Immature natural killer cell (primary cell): ENCODE measurements around the gene ZGPAT. TPM values are rescaled to one million over a fixed set of nuclear protein-coding genes. Genes with fewer than 3 reads are reported as not detected.
"Not testable (repeated sequence)": the region's sequence is repeated elsewhere in the genome, so short reads cannot be mapped to it uniquely, and the experiment has no call there.

Source experiments
- DNase-seq, 3 donors: peaks; one replicate each; pipeline ENCODE4 v3.0.0; 2022; ENCODE audit warnings: mixed read lengths in 1 of 3
- H3K27ac Mint-ChIP-seq, 6 donors: one replicate each; pipeline ENCODE4 v1.8.0; 2020; ENCODE audit warnings: mixed read lengths in 6 of 6, mild to moderate bottlenecking in 5 of 6, inconsistent platforms in 4 of 6, moderate library complexity in 3 of 6
- H3K27me3 Mint-ChIP-seq, 3 donors: one replicate each; pipeline ENCODE4 v1.8.0; 2020 to 2021; ENCODE audit warnings: low read depth in 3 of 3, mild to moderate bottlenecking in 3 of 3, mixed read lengths in 3 of 3, moderate library complexity in 3 of 3, inconsistent platforms in 1 of 3
- H3K36me3 Mint-ChIP-seq, 3 donors: one replicate each; pipeline ENCODE4 v1.8.0; 2020; ENCODE audit warnings: mixed read lengths in 3 of 3, inconsistent platforms in 2 of 3, mild to moderate bottlenecking in 2 of 3
- H3K4me1 Mint-ChIP-seq, 2 donors: one replicate each; pipeline ENCODE4 v1.8.0; 2020; ENCODE audit warnings: inconsistent platforms in 2 of 2, mild to moderate bottlenecking in 2 of 2, mixed read lengths in 2 of 2, moderate library complexity in 1 of 2
- H3K4me3 Mint-ChIP-seq, 5 donors: one replicate each; pipeline ENCODE4 v1.8.0; 2020; ENCODE audit warnings: mild to moderate bottlenecking in 5 of 5, mixed read lengths in 5 of 5, inconsistent platforms in 3 of 5, moderate library complexity in 3 of 5
- H3K9me3 Mint-ChIP-seq, 6 donors: one replicate each; pipeline ENCODE4 v1.8.0; 2020; ENCODE audit warnings: mild to moderate bottlenecking in 6 of 6, mixed read lengths in 6 of 6, inconsistent platforms in 4 of 6, moderate library complexity in 3 of 6
- polyA plus RNA-seq, 3 donors: library from polyadenylated mRNA; unstranded; fragments of 300-500 nt; fragmentation: Illumina TruSeq; gene quantifications; one replicate each; pipeline ENCODE4 v1.2.3, GENCODE V29; 2021

ZGPAT gene
- polyA plus RNA-seq, 3 donors from 2014 or later = 26.6 to 64.1 (median 33.9) TPM

GRCh38 chr20:63665708-63666107, 42.1 kb upstream of the ZGPAT start:
- Mint-ChIP-seq H3K27me3 (peaks cover 0 to 4% (median 2%) of the 10 kb centered on the region in 3 donors), H3K4me3 (no peak overlapping the region), H3K9me3 (no peaks in the 10 kb centered on the region), H3K27ac (no peak overlapping the region), H3K36me3 (peaks cover 4 to 15% (median 6%) of the 10 kb centered on the region in 3 donors), H3K4me1 (peaks cover 0 to 2% of the 10 kb centered on the region in 2 donors)
- no peak for DNase-seq

- Mint-ChIP-seq H3K36me3 (peaks cover 3 to 15% (median 4%) of the 10 kb centered on the region in 3 donors), H3K4me3 (no peak overlapping the region), H3K4me1 (peaks cover 0 to 1% of the 10 kb centered on the region in 2 donors), H3K9me3 (no peaks in the 10 kb centered on the region), H3K27me3 (peaks cover 0 to 4% (median 4%) of the 10 kb centered on the region in 3 donors), H3K27ac (no peak overlapping the region)
- no peak for DNase-seq
These were observed 40.0 kb upstream of the ZGPAT start for GRCh38 chr20:63667858-63668257.

- H3K27me3 Mint-ChIP-seq = peaks cover 0 to 4% (median 4%) of the 10 kb centered on the region in 3 donors
- H3K4me3 Mint-ChIP-seq = no peak overlapping the region
- H3K27ac Mint-ChIP-seq = peak overlapping the region in 1 of 6 donors; percentile 29
These were observed 39.5 kb upstream of the ZGPAT start for GRCh38 chr20:63668351-63668750.

GRCh38 chr20:63671695-63672094, 36.1 kb upstream of the ZGPAT start:
- peaks cover 4 to 15% (median 7%) of the 10 kb centered on the region in 3 donors for H3K36me3 Mint-ChIP-seq
- DNase-seq, H3K27me3 Mint-ChIP-seq, H3K9me3 Mint-ChIP-seq, H3K27ac Mint-ChIP-seq, H3K4me1 Mint-ChIP-seq, H3K4me3 Mint-ChIP-seq: not testable (repeated sequence)

More at GRCh38 chr20:63668351-63668750, 39.5 kb upstream of the ZGPAT start:
- DNase-seq = no peak
- H3K9me3 Mint-ChIP-seq = no peaks in the 10 kb centered on the region
- H3K36me3 Mint-ChIP-seq = peaks cover 3 to 15% (median 4%) of the 10 kb centered on the region in 3 donors
- peaks cover 0 to 1% of the 10 kb centered on the region in 2 donors for H3K4me1 Mint-ChIP-seq

- peaks cover 0 to 1% of the 10 kb centered on the region in 2 donors for H3K4me1 Mint-ChIP-seq
- DNase-seq = no peak
- no peak overlapping the region for H3K4me3 Mint-ChIP-seq
- peaks cover 4 to 10% (median 7%) of the 10 kb centered on the region in 3 donors for H3K36me3 Mint-ChIP-seq
- no peak overlapping the region for H3K27ac Mint-ChIP-seq
- no peaks in the 10 kb centered on the region for H3K9me3 Mint-ChIP-seq
- H3K27me3 Mint-ChIP-seq = peaks cover 0 to 5% (median 4%) of the 10 kb centered on the region in 3 donors
These were observed 35.2 kb upstream of the ZGPAT start for GRCh38 chr20:63672666-63673065.

- H3K27ac Mint-ChIP-seq = no peak overlapping the region
- no peak for DNase-seq
- no peaks in the 10 kb centered on the region for H3K9me3 Mint-ChIP-seq
- peaks cover 0 to 4% (median 2%) of the 10 kb centered on the region in 3 donors for H3K27me3 Mint-ChIP-seq
- peaks cover 0 to 1% of the 10 kb centered on the region in 2 donors for H3K4me1 Mint-ChIP-seq
- no peak overlapping the region for H3K4me3 Mint-ChIP-seq
- H3K36me3 Mint-ChIP-seq = peaks cover 0 to 12% (median 7%) of the 10 kb centered on the region in 3 donors
These were observed 33.9 kb upstream of the ZGPAT start for GRCh38 chr20:63673951-63674350.

- Mint-ChIP-seq H3K4me3 (no peak overlapping the region), H3K27ac (no peak overlapping the region), H3K36me3 (peaks cover 0 to 7% (median 7%) of the 10 kb centered on the region in 3 donors), H3K27me3 (peaks cover 0 to 4% (median 2%) of the 10 kb centered on the region in 3 donors), H3K4me1 (no peaks in the 10 kb centered on the region), H3K9me3 (no peaks in the 10 kb centered on the region)
- no peak for DNase-seq
These were observed 32.0 kb upstream of the ZGPAT start for GRCh38 chr20:63675681-63676368.

GRCh38 chr20:63678071-63678470, 29.8 kb upstream of the ZGPAT start:
- Mint-ChIP-seq H3K36me3 (peaks cover 0 to 7% (median 7%) of the 10 kb centered on the region in 3 donors), H3K27me3 (peaks cover 0 to 3% (median 2%) of the 10 kb centered on the region in 3 donors), H3K4me3 (no peak overlapping the region), H3K4me1 (no peaks in the 10 kb centered on the region), H3K27ac (no peak overlapping the region), H3K9me3 (no peaks in the 10 kb centered on the region)
- DNase-seq = no peak

- peaks cover 0 to 2% (median 0%) of the 10 kb centered on the region in 3 donors for H3K27me3 Mint-ChIP-seq
- peak overlapping the region in 1 of 6 donors; percentile 55 for H3K27ac Mint-ChIP-seq
- no peak for DNase-seq
- H3K4me1 Mint-ChIP-seq = no peaks in the 10 kb centered on the region
- no peaks in the 10 kb centered on the region for H3K9me3 Mint-ChIP-seq
- no peak overlapping the region for H3K4me3 Mint-ChIP-seq
- peaks cover 4 to 12% (median 7%) of the 10 kb centered on the region in 3 donors for H3K36me3 Mint-ChIP-seq
These were observed 29.0 kb upstream of the ZGPAT start for GRCh38 chr20:63678667-63679465.

GRCh38 chr20:63679799-63680305, 28.0 kb upstream of the ZGPAT start:
- no peak for DNase-seq
- Mint-ChIP-seq H3K9me3 (no peaks in the 10 kb centered on the region), H3K4me3 (no peak overlapping the region), H3K27ac (no peak overlapping the region), H3K4me1 (no peaks in the 10 kb centered on the region), H3K36me3 (peaks cover 4 to 13% (median 7%) of the 10 kb centered on the region in 3 donors), H3K27me3 (peaks cover 0 to 2% (median 2%) of the 10 kb centered on the region in 3 donors)

- Mint-ChIP-seq H3K36me3 (peaks cover 4 to 13% (median 7%) of the 10 kb centered on the region in 3 donors), H3K27me3 (peaks cover 0 to 2% (median 2%) of the 10 kb centered on the region in 3 donors), H3K4me1 (no peaks in the 10 kb centered on the region), H3K9me3 (no peaks in the 10 kb centered on the region), H3K4me3 (no peak overlapping the region), H3K27ac (no peak overlapping the region)
- no peak for DNase-seq
These were observed 27.4 kb upstream of the ZGPAT start for GRCh38 chr20:63680427-63680826.

- no peak for DNase-seq
- Mint-ChIP-seq H3K4me1 (no peaks in the 10 kb centered on the region), H3K9me3 (no peaks in the 10 kb centered on the region)
These were observed 26.8 kb upstream of the ZGPAT start for GRCh38 chr20:63680857-63681608.

GRCh38 chr20:63681609-63682142, 26.2 kb upstream of the ZGPAT start:
- H3K9me3 Mint-ChIP-seq = no peaks in the 10 kb centered on the region
- H3K27me3 Mint-ChIP-seq = peaks cover 0 to 2% (median 2%) of the 10 kb centered on the region in 3 donors
- no peak overlapping the region for H3K4me3 Mint-ChIP-seq
- H3K4me1 Mint-ChIP-seq = peaks cover 0 to under 1% of the 10 kb centered on the region in 2 donors
- DNase-seq = no peak
- H3K36me3 Mint-ChIP-seq = peaks cover 4 to 7% (median 6%) of the 10 kb centered on the region in 3 donors
- no peak overlapping the region for H3K27ac Mint-ChIP-seq

More at GRCh38 chr20:63680857-63681608, 26.8 kb upstream of the ZGPAT start:
- Mint-ChIP-seq H3K4me3 (no peak overlapping the region), H3K27ac (no peak overlapping the region), H3K36me3 (peaks cover 4 to 9% (median 7%) of the 10 kb centered on the region in 3 donors), H3K27me3 (peaks cover 0 to 2% (median 2%) of the 10 kb centered on the region in 3 donors)
